OCI-LY3 (cell line): ENCODE data around the gene PEX26.

ENCODE experiments used
- CTCF ChIP-seq: fragments of 200-600, 300-600 bp; sonication (generic); IDR thresholded peaks from 2 replicates; pipeline ENCODE4 v1.5.1; 2014; ENCODE audit warnings: antibody characterized with exemption, low read length, low read depth
- EZH2phosphoT487 ChIP-seq: fragments of 200-600 bp; shearing (Covaris generic); IDR thresholded peaks from 2 replicates; pipeline ENCODE4 v1.6.1; 2018; ENCODE audit warnings: antibody characterized with exemption, mixed run types, low read depth

- TF ChIP-seq CTCF (no peak), EZH2phosphoT487 (no peak)
Observed at GRCh38 chr22:18082467-18082866, 4.7 kb downstream of the PEX26 start.
